ENCODE results near the gene TIMM10. TPM values are rescaled to one million over a fixed set of nuclear protein-coding genes. Genes with fewer than 3 reads are reported as not detected.
A peak's percentile ranks its signal among the peaks of the same experiment; 100 is the strongest.
"Not testable (repeated sequence)": the region's sequence is repeated elsewhere in the genome, so short reads cannot be mapped to it uniquely, and the experiment has no call there.

TIMM10 gene
- total RNA-seq, 2 experiments from 2014 or later: 75.2 to 84.2 TPM

- CTCF ChIA-PET: interaction anchor here (1.0 to 2.4 kb wide), 4 partner anchors 12 to 105 kb away, joined by 3 to 9 read pairs (median 4); no protein-coding TSS in a partner anchor
- Mint-ChIP-seq H3K27ac (no peak overlapping the region), H3K4me3 (no peak overlapping the region), H3K9me3 (no peaks in the 10 kb centered on the region), H3K4me1 (ENCODE audit: low read depth) (no peaks in the 10 kb centered on the region), H3K36me3 (ENCODE audit: low read depth) (peaks cover 3% of the 10 kb centered on the region), H3K27me3 (no peaks in the 10 kb centered on the region)
- intact Hi-C loops (cut with micrococcal nuclease): no loop called here
- ATAC-seq: no peak
- TF ChIP-seq CTCF (IDR thresholded peaks at IDR 0.05): no peak
- no peak for DNase-seq
- POLR2A ChIA-PET: no interaction called here
Measured at GRCh38 chr11:57539342-57539741, 8.8 kb upstream of the TIMM10 start.

GRCh38 chr11:57536947-57537619 is 6.5 kb upstream of the TIMM10 start, which contains the start of gene SMTNL1:
Gene SMTNL1, plus strand, starts transcription at chr11:57537595. Its CDS starts 5,048 bp downstream, at chr11:57542643.
- no peak for ATAC-seq
- CTCF ChIA-PET: interaction anchor here (1.0 to 2.4 kb wide), 6 partner anchors 10 to 105 kb away, joined by 3 to 14 read pairs (median 4); no protein-coding TSS in a partner anchor
- no peaks in the 10 kb centered on the region for H3K9me3 Mint-ChIP-seq

GRCh38 chr11:57534449-57534848 is 3.9 kb upstream of the TIMM10 start:
- CTCF ChIA-PET: interaction anchor here (1.5 to 2.0 kb wide), 6 partner anchors 34 to 106 kb away, joined by 4 to 8 read pairs (median 6); partner anchors contain the start of gene UBE2L6
- intact Hi-C loops (cut with micrococcal nuclease); H3K9me3 Mint-ChIP-seq; H3K27me3 Mint-ChIP-seq; ATAC-seq; DNase-seq; H3K4me3 Mint-ChIP-seq; H3K27ac Mint-ChIP-seq: not testable (repeated sequence)
- H3K36me3 Mint-ChIP-seq (ENCODE audit: low read depth): peaks cover 11% of the 10 kb centered on the region
- POLR2A ChIA-PET: interaction anchor here (0.7 to 1.4 kb wide), 5 partner anchors 13 to 57 kb away, joined by 3 to 7 read pairs (median 4); no protein-coding TSS in a partner anchor
- H3K4me1 Mint-ChIP-seq (ENCODE audit: low read depth): peaks cover 14% of the 10 kb centered on the region

More at GRCh38 chr11:57536947-57537619, 6.5 kb upstream of the TIMM10 start, which contains the start of gene SMTNL1:
- no peak for DNase-seq
- Mint-ChIP-seq H3K27me3 (no peaks in the 10 kb centered on the region), H3K4me1 (ENCODE audit: low read depth) (peaks cover under 1% of the 10 kb centered on the region), H3K4me3 (no peak within 1 kb of the TSS), H3K27ac (no peak within 1 kb of the TSS), H3K36me3 (ENCODE audit: low read depth) (peaks cover 2% of the 10 kb centered on the region)
- intact Hi-C loops (cut with micrococcal nuclease): no loop called here
- POLR2A ChIA-PET: interaction anchor here (0.9 kb wide), 1 partner anchor 10 kb away, joined by 3 read pairs; no protein-coding TSS in a partner anchor
- TF ChIP-seq CTCF (IDR thresholded peaks at IDR 0.05): no peak

- TF ChIP-seq CTCF (IDR thresholded peaks at IDR 0.05): no peak
- H3K27me3 Mint-ChIP-seq: no peaks in the 10 kb centered on the region
- POLR2A ChIA-PET: interaction anchor here (0.5 to 6.7 kb wide), 7 partner anchors 11 to 119 kb away, joined by 3 to 57 read pairs (median 6); partner anchors contain the start of gene SLC43A1
- DNase-seq (no peak), ATAC-seq (no peak)
- H3K36me3 Mint-ChIP-seq (ENCODE audit: low read depth): peaks cover 32% of the 10 kb centered on the region
- CTCF ChIA-PET: interaction anchor here (1.3 to 14.5 kb wide), 7 partner anchors 14 to 185 kb away, joined by 3 to 425 read pairs (median 6); partner anchors contain the start of genes RTN4RL2, SLC43A1, SLC43A3 and UBE2L6
- no peaks in the 10 kb centered on the region for H3K9me3 Mint-ChIP-seq
- H3K27ac Mint-ChIP-seq: peak overlapping the region; percentile 83
- intact Hi-C loops (cut with micrococcal nuclease): no loop called here
- peak overlapping the region; percentile 82 for H3K4me3 Mint-ChIP-seq
- H3K4me1 Mint-ChIP-seq (ENCODE audit: low read depth): peaks cover 35% of the 10 kb centered on the region
Measured at GRCh38 chr11:57530215-57530595, 349 bp downstream of the TIMM10 start.

GRCh38 chr11:57529012-57529411 is 1.5 kb downstream of the TIMM10 start:
- Mint-ChIP-seq H3K27me3 (no peaks in the 10 kb centered on the region), H3K4me1 (ENCODE audit: low read depth) (peaks cover 35% of the 10 kb centered on the region), H3K9me3 (no peaks in the 10 kb centered on the region), H3K27ac (no peak overlapping the region), H3K4me3 (peak overlapping the region; percentile 41), H3K36me3 (ENCODE audit: low read depth) (peaks cover 37% of the 10 kb centered on the region)
- ATAC-seq (no peak), DNase-seq (no peak)
- intact Hi-C loops (cut with micrococcal nuclease): no loop called here
- POLR2A ChIA-PET: interaction anchor here (0.8 to 6.7 kb wide), 7 partner anchors 10 to 212 kb away, joined by 3 to 57 read pairs (median 6); partner anchors contain the start of genes SELENOH and SLC43A1
- CTCF ChIA-PET: interaction anchor here (0.7 to 14.5 kb wide), 16 partner anchors 13 to 192 kb away, joined by 3 to 425 read pairs (median 4); partner anchors contain the start of genes RTN4RL2, SLC43A1 and UBE2L6
- no peak for TF ChIP-seq CTCF (IDR thresholded peaks at IDR 0.05)
